GM12891 (cell line): ENCODE results near the gene MINK1.
"Not testable (repeated sequence)": the region's sequence is repeated elsewhere in the genome, so short reads cannot be mapped to it uniquely, and the experiment has no call there.

Source experiments
- DNase-seq: peaks from one replicate; pipeline ENCODE4 v3.0.0; 2011; ENCODE audit warnings: low spot score; ENCODE audit not compliant: insufficient read length
- FAIRE-seq: peaks from 2 replicates; lab custom pipeline; 2011; peaks lifted over from hg19 to GRCh38; lab: Jason Lieb, UNC
- PAX5 ChIP-seq: IDR thresholded peaks from 2 replicates; pipeline ENCODE4 v1.6.1; 2011; ENCODE audit warnings: low read length, moderate library complexity, mild to moderate bottlenecking; ENCODE audit not compliant: insufficient read depth, severe bottlenecking
- POLR2A ChIP-seq: IDR thresholded peaks from 2 replicates; pipeline ENCODE4 v1.6.1; 2011; ENCODE audit warnings: low read depth, low read length, control low read depth
- POLR2AphosphoS5 ChIP-seq: IDR thresholded peaks from 2 replicates; pipeline ENCODE4 v1.6.1; 2011; ENCODE audit warnings: low read depth, low read length, control low read depth
- POU2F2 ChIP-seq: IDR thresholded peaks from 2 replicates; pipeline ENCODE4 v1.6.1; 2011; ENCODE audit warnings: low read depth, mild to moderate bottlenecking, control low read depth, low read length, moderate library complexity
- SPI1 ChIP-seq: IDR thresholded peaks from 2 replicates; pipeline ENCODE4 v1.6.1; 2011; ENCODE audit warnings: low read depth, low read length, control low read depth
- TAF1 ChIP-seq: IDR thresholded peaks from 2 replicates; pipeline ENCODE4 v1.6.1; 2011; ENCODE audit warnings: low read depth, low read length, control low read depth

Gene MINK1

GRCh38 chr17:4858882-4859260 is 25.7 kb downstream of the MINK1 start:
- no peak for FAIRE-seq

GRCh38 chr17:4859816-4860625 is 26.9 kb downstream of the MINK1 start:
- TF ChIP-seq POLR2AphosphoS5 (no peak), PAX5 (no peak), POLR2A (no peak), SPI1 (no peak), POU2F2 (no peak), TAF1 (no peak)
- DNase-seq (no peak), FAIRE-seq (no peak)

More at GRCh38 chr17:4858882-4859260, 25.7 kb downstream of the MINK1 start:
- DNase-seq, result no peak
- TF ChIP-seq POU2F2 (no peak), POLR2A (no peak), SPI1 (no peak), PAX5 (no peak), TAF1 (no peak), POLR2AphosphoS5 (no peak)

GRCh38 chr17:4860651-4861050 is 27.5 kb downstream of the MINK1 start:
- DNase-seq, result no peak
- no peak for TF ChIP-seq POU2F2
- no peak for TF ChIP-seq TAF1
- no peak for TF ChIP-seq SPI1
- FAIRE-seq, result no peak

GRCh38 chr17:4861052-4861451 is 27.9 kb downstream of the MINK1 start:
- FAIRE-seq, result no peak
- no peak for TF ChIP-seq PAX5
- no peak for TF ChIP-seq SPI1
- no peak for TF ChIP-seq POLR2AphosphoS5
- no peak for TF ChIP-seq POU2F2
- TF ChIP-seq TAF1, result no peak
- no peak for TF ChIP-seq POLR2A
- DNase-seq, result no peak

GRCh38 chr17:4862720-4863119 is 29.6 kb downstream of the MINK1 start:
- TF ChIP-seq TAF1 (no peak), POLR2AphosphoS5 (no peak), PAX5 (no peak), POLR2A (no peak), POU2F2 (no peak), SPI1 (no peak)
- FAIRE-seq (no peak), DNase-seq (no peak)

GRCh38 chr17:4863321-4863720 is 30.2 kb downstream of the MINK1 start:
- TF ChIP-seq POU2F2 (no peak), POLR2A (no peak), SPI1 (no peak), POLR2AphosphoS5 (no peak), PAX5 (no peak), TAF1 (no peak)
- DNase-seq (no peak), FAIRE-seq (no peak)

- DNase-seq, FAIRE-seq: not testable (repeated sequence)
These were observed 34.4 kb downstream of the MINK1 start for GRCh38 chr17:4867535-4867934.

GRCh38 chr17:4869058-4869998 is 36.2 kb downstream of the MINK1 start:
- not testable (repeated sequence) for DNase-seq, FAIRE-seq

- no peak for DNase-seq
- no peak for FAIRE-seq
- no peak for TF ChIP-seq POU2F2
- no peak for TF ChIP-seq POLR2AphosphoS5
- TF ChIP-seq PAX5, result no peak
- no peak for TF ChIP-seq TAF1
- no peak for TF ChIP-seq SPI1
- no peak for TF ChIP-seq POLR2A
These were observed 37.7 kb downstream of the MINK1 start for GRCh38 chr17:4870855-4871254.

- TF ChIP-seq POU2F2 (no peak), POLR2A (no peak), SPI1 (no peak), PAX5 (no peak), TAF1 (no peak), POLR2AphosphoS5 (no peak)
- no peak for DNase-seq
- no peak for FAIRE-seq
These were observed 39.6 kb downstream of the MINK1 start for GRCh38 chr17:4872786-4873185.
